Measurements from ENCODE around the gene MARCKS.

Gene MARCKS

DNA sequence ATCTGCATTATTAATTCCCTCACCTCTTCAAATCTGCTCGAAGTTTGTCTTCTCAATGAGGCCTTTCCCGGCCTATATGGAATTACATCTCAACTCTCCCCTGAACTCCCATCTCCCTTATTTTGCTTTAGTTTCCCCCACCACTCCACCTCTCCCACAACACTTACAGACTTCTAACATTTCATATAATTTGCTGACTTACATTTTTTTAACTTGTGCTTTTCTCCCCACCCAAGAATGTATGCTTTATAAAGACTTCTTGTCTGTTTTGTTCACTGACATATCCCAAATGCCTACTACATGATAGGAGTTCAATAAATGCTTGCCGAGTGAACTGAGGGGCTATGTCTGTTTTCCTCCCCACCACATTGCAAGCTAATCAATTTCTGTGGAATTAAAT, 3.9 kb upstream of the MARCKS start:
- DNase-seq (ENCODE audit: low read depth): no peak

- peak; percentile 39 for DNase-seq (ENCODE audit: low read depth)
These were observed 2.3 kb upstream of the MARCKS start for GRCh38 chr6:113854531-113855499.

DNA sequence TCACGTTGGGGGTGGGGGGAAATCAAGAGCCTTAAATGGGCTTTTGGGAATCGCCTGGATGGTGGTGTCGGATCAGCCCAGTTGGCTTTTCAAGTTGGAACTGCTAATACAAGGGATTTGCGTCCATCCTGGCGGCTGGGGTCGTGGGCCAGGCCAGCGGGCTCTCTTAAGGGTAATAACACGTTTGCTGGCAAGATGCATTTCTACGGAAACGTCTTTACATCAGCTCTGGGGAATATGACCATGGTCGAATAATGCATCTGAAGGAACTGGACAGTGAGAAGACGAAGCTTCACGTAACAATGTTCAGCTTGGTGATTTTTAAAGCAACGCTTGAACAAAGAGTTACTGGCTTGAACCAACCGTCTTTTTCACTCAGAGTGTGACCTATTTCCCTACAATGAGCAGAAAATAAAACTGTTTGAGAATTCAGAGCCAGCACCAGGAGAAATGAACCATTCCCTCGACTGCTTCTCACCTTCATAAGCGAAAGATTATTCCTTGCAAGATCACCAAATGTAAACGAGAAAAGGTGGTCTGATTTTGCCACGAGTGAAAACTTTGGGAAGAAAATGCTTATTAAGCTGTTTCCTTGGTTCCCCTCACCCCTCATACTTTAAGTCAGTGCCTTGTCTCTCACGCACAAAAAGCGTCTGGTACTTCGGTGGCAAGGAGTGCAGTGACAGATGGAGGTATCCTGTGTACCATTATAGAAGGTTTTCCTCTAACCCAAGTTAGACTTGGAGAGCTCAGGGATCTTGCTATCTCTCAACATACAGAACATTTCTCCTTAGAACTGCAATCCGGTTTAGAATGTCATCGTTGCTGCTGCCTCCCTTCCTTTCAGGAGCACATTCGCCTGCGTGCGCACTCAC, 1.4 kb upstream of the MARCKS start:
- peak; percentile 30 for DNase-seq (ENCODE audit: low read depth)

DNA sequence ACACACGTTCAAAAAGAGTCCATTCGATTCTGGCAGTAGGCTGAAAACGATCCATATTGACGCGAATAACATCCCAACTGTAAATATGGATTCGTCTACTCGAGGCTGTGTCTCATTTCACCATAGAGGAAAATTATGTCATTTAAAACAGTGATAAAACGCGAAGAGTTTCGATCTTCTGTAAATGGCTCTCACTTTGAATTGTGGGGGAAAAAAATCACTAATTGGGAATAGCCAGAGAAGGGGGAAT, 845 bp upstream of the MARCKS start:
- DNase-seq (ENCODE audit: low read depth): no peak

DNA sequence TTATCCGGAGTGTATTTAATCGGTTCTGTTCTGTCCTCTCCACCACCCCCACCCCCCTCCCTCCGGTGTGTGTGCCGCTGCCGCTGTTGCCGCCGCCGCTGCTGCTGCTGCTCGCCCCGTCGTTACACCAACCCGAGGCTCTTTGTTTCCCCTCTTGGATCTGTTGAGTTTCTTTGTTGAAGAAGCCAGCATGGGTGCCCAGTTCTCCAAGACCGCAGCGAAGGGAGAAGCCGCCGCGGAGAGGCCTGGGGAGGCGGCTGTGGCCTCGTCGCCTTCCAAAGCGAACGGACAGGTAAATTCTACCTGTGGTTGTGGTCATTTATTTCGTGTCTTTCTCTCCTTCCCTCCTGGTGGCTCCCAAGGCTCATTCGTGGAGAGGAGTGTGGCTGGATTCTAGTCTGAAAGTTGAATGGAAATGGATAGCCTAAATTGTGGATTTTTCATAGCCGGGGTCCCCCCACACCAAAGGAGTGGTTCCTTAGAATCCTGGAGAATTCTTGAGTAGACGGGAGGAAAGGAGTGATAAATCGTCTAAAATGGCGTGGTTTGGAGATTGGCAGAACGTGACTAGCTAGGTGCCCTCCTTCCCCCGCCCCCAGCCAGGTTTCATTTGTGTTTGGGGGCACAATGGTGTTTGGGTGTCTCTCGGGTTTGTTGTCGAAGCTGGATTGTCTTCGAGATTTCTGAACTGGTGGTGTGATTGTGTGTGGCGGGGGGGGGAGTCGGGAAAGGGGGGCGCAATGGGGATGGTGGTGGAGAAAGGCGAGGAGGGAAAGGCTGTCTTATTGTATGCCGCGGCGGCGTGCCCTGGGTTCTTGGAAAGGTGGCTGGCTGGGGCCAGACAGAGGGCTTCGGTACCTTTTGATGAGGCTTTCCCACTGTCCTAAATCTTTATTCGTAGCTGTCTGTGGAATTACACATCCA, 673 bp downstream of the MARCKS start:
- DNase-seq (ENCODE audit: low read depth): no peak

DNA sequence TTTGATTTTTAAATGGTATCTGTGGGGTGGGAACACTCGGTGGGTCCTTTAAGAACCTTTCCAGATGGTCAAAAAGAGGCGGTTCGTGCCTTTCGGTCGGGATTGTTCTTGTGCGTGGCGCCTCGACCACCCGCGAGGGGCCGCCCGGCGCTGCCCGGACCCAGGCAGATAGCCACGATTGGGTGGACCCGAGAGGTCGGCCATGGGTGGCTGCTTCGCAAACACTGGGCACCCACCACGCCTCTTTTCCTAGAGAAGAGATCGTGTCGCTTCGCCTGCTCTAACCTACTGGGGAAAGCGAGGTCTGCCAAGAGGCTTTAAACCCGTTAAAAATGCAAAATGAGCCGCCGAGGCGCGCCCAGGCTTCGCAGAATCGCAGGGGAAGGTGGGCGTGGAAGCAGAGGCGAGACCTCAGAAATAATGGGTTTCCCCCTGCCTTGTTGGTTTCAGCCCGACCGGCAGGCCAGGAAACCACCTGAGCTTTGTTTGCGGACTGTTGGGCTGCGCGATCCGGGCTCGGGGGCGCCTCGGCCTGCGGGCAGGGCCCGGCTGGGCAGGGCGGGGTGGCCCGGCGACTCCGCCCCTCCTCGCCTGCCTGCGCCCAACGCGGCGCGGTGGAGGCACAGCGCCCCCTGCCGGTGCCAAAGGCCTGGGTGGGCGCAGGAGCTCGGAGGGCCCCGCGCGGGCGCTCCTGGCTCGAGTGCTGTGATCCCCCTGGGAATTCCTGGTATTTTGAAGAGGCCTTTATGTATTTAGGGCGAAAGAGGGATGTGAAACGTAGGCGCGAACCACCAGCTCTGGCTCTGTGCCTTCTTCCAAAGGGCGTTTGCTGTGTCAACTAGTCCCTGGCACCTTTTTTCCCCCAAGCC, 1.6 kb downstream of the MARCKS start:
- peak; percentile 48 for DNase-seq (ENCODE audit: low read depth)

DNA sequence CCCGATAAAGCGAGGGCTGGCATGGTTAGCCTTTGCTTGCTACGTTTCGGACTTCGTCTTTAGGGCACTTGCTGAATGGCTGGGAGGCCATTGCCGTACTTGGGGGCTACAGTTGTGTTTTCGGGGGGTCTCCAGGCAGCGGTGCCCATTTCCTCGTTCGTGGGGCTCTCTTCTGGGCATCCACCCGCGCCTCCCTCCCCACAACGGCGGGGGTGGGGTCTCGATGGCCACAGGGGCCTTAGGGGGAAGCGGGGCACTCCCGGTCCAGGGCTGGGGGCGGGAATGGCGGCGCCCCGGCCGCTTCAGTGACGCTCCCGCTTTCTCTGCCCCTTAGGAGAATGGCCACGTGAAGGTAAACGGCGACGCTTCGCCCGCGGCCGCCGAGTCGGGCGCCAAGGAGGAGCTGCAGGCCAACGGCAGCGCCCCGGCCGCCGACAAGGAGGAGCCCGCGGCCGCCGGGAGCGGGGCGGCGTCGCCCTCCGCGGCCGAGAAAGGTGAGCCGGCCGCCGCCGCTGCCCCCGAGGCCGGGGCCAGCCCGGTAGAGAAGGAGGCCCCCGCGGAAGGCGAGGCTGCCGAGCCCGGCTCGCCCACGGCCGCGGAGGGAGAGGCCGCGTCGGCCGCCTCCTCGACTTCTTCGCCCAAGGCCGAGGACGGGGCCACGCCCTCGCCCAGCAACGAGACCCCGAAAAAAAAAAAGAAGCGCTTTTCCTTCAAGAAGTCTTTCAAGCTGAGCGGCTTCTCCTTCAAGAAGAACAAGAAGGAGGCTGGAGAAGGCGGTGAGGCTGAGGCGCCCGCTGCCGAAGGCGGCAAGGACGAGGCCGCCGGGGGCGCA, 2.4 kb downstream of the MARCKS start:
- no peak for DNase-seq (ENCODE audit: low read depth)

- DNase-seq (ENCODE audit: low read depth): no peak
These were observed 3.2 kb downstream of the MARCKS start for GRCh38 chr6:113860181-113860955.

DNA sequence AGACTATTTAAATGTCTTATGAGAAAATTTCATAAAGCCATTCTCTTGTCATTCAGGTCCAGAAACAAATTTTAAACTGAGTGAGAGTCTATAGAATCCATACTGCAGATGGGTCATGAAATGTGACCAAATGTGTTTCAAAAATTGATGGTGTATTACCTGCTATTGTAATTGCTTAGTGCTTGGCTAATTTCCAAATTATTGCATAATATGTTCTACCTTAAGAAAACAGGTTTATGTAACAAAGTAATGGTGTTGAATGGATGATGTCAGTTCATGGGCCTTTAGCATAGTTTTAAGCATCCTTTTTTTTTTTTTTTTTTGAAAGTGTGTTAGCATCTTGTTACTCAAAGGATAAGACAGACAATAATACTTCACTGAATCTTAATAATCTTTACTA, 5.0 kb downstream of the MARCKS start:
- DNase-seq (ENCODE audit: low read depth): no peak

DNA sequence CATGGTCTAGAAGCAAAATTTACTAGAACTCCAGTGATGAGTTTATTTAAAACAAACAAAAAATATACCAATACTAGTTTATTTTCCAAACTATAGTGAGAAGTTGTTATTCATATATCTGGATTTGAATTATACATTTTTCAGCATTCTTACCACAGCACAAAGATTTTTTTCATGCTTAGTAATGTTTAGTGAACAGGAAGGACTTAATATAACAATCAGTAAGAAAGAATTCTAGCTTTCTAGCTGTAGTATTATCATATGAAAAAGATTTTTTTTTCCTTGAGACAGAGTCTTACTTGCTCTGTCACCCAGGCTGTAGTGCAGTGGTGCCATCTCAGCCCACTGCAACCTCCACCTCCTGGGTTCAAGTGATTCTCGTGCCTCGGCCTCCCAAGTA, 13.8 kb downstream of the MARCKS start:
- no peak for DNase-seq (ENCODE audit: low read depth)

DNA sequence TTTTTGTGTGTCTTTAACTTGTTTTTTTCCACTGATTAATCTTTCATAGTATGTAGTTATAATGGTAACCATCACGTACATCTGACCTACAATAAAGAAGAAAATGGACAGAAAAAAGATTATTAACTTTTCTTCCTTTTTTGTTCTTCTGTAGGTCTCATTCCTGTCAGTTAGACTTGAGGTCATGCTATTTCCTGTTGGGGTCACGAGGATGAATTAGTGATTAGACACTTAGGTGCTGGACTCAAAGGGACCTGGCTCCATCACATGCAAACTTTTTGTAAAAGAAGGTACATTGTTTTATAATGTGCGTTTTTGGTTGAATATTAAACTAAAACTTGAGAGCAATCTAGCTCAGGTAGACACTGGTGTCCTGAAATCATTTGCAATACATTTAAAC, 14.8 kb downstream of the MARCKS start:
- DNase-seq (ENCODE audit: low read depth): no peak

- DNase-seq (ENCODE audit: low read depth): no peak
These were observed 16.0 kb downstream of the MARCKS start for GRCh38 chr6:113873043-113873667.

DNA sequence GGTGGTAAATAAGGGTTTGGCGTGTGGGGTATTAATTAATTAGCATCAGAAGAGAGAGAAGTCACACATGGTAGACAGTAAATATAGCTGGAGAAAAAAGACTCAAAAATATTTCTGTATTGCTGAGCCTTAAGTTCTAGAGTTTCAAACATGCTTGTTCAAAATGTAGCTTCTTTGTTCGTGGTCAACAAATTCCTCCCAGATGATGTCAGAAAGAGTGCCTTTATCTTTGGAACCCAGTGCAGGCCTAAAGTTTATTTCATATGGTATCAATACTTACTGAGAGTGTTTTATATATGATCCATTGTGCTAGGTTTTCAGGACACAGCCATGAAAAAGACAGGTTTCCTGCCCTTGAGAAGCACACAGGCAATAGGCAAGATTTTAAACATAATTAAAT, 18.3 kb downstream of the MARCKS start:
- DNase-seq (ENCODE audit: low read depth): no peak

GRCh38 chr6:113876695-113877094, 19.6 kb downstream of the MARCKS start:
- no peak for DNase-seq (ENCODE audit: low read depth)

DNA sequence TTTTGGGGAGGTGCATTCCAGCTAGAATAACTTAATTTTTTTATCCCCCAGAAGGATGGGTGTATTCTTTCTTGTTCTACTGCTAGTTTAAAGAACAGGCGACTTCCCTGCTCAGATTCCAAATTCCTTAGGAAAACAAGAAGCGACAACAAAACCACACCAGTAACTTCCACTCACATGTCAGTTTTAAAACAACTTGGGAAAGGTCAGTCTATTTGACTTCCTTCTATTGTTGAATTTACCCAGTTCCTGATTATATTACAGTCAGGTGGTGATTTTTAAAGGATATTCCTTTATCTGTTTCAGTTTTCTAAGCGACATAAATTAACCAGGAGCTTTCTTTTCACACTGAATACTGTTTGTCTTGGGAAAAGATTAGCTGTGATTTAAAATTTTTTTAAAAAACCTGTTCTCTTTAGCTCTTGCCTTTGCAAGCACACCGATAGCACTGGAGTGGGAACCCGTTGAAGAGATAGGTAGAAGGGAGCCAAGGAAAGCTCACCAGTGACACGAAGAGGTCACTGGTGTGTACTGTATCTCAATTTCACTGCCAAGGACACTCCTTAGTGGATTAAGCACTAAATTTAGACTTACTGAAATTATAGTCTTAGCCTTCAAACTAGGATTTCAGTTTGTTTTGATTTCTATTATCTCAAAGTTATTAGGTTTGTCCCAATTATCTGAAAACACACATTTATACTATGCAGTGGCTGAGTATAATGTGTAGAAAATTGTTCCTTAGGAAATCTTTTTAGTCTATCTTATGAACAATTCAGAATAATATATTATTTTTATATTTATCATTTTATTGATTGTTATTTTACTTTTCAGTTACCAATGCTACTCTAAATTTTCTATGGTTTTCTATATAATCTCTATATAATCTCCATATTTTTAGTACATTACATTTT, 22.3 kb downstream of the MARCKS start:
- no peak for DNase-seq (ENCODE audit: low read depth)

- no peak for DNase-seq (ENCODE audit: low read depth)
These were observed 24.4 kb downstream of the MARCKS start for GRCh38 chr6:113881478-113881980.

- no peak for DNase-seq (ENCODE audit: low read depth)
These were observed 25.3 kb downstream of the MARCKS start for GRCh38 chr6:113882336-113883022.
